H9 (cell line): Measurements from ENCODE around the gene SOX1. TPM values are rescaled to one million over a fixed set of nuclear protein-coding genes. Genes with fewer than 3 reads are reported as not detected.

ENCODE experiments used
- DNase-seq: peaks from one replicate; pipeline ENCODE4 v3.0.0-alpha.2; 2017
- H2AFZ ChIP-seq: one replicate; pipeline ENCODE4 v1.6.1; 2013; ENCODE audit warnings: mild to moderate bottlenecking, low read length, control low read depth, moderate library complexity
- H2AK5ac ChIP-seq: 2 replicates; pipeline ENCODE4 v1.6.1; 2013; ENCODE audit warnings: low read length, control low read depth, mixed read lengths; ENCODE audit not compliant: insufficient read length
- H2BK120ac ChIP-seq: one replicate; pipeline ENCODE4 v1.6.1; 2013; ENCODE audit warnings: low read depth, mild to moderate bottlenecking, low read length, control low read depth, inconsistent platforms; ENCODE audit not compliant: poor library complexity, severe bottlenecking
- H2BK12ac ChIP-seq: 2 replicates; pipeline ENCODE4 v1.6.1; 2013; ENCODE audit warnings: low read length, control low read depth, mixed read lengths, low read depth; ENCODE audit not compliant: insufficient read length
- H2BK15ac ChIP-seq: 2 replicates; pipeline ENCODE4 v1.6.1; 2013; ENCODE audit warnings: low read depth, low read length, control low read depth
- H2BK20ac ChIP-seq: one replicate; pipeline ENCODE4 v1.6.1; 2013; ENCODE audit warnings: low read depth, mild to moderate bottlenecking, low read length, control low read depth, inconsistent platforms; ENCODE audit not compliant: poor library complexity, severe bottlenecking
- H2BK5ac ChIP-seq: 2 replicates; pipeline ENCODE4 v1.6.1; 2013; ENCODE audit warnings: low read length, control low read depth, mixed read lengths; ENCODE audit not compliant: insufficient read length
- H3K14ac ChIP-seq: 2 replicates; pipeline ENCODE4 v1.6.1; 2013; ENCODE audit warnings: low read length, control low read depth; ENCODE audit not compliant: insufficient read depth
- H3K18ac ChIP-seq: 2 replicates; pipeline ENCODE4 v1.6.1; 2013; ENCODE audit warnings: low read depth, mild to moderate bottlenecking, mixed read lengths, low read length, control low read depth; ENCODE audit not compliant: insufficient read length
- H3K23ac ChIP-seq: 2 replicates; pipeline ENCODE4 v1.6.1; 2013; ENCODE audit warnings: low read length, control low read depth, mixed read lengths, low read depth; ENCODE audit not compliant: insufficient read length
- H3K23me2 ChIP-seq: 2 replicates; pipeline ENCODE4 v1.6.1; 2013; ENCODE audit warnings: low read depth, mild to moderate bottlenecking, mixed read lengths, low read length, control low read depth; ENCODE audit not compliant: insufficient read length, poor library complexity, severe bottlenecking
- H3K27ac ChIP-seq: 2 replicates; pipeline ENCODE4 v1.5.1; 2013; ENCODE audit warnings: low read length, control low read depth, mixed read lengths, low read depth; ENCODE audit not compliant: insufficient read length
- H3K27me3 ChIP-seq: 2 replicates; pipeline ENCODE4 v1.6.1; 2013; ENCODE audit warnings: low read length, control low read depth, inconsistent platforms; ENCODE audit not compliant: insufficient read depth
- H3K4ac ChIP-seq: 2 replicates; pipeline ENCODE4 v1.6.1; 2013; ENCODE audit warnings: low read depth, mild to moderate bottlenecking, control low read depth, inconsistent platforms, low read length, moderate library complexity
- H3K4me1 ChIP-seq: 2 replicates; pipeline ENCODE4 v1.6.1; 2013; ENCODE audit warnings: low read length, control low read depth, inconsistent platforms; ENCODE audit not compliant: insufficient read depth
- H3K4me2 ChIP-seq: 2 replicates; pipeline ENCODE4 v1.6.1; 2013; ENCODE audit warnings: low read length, control low read depth, mixed read lengths; ENCODE audit not compliant: insufficient read length, insufficient read depth
- H3K56ac ChIP-seq: 2 replicates; pipeline ENCODE4 v1.6.1; 2013; ENCODE audit warnings: low read depth, mild to moderate bottlenecking, mixed read lengths, low read length, control low read depth; ENCODE audit not compliant: insufficient read length
- H3K79me1 ChIP-seq: 2 replicates; pipeline ENCODE4 v1.6.1; 2013; ENCODE audit warnings: low read depth, mild to moderate bottlenecking, moderate library complexity, low read length, control low read depth, inconsistent platforms; ENCODE audit not compliant: insufficient read depth, poor library complexity, severe bottlenecking
- H3K79me2 ChIP-seq: 2 replicates; pipeline ENCODE4 v1.6.1; 2013; ENCODE audit warnings: low read length, control low read depth, inconsistent platforms; ENCODE audit not compliant: insufficient read depth
- H3K9ac ChIP-seq: 2 replicates; pipeline ENCODE4 v1.6.1; 2013; ENCODE audit warnings: low read length, control low read depth, mixed read lengths; ENCODE audit not compliant: insufficient read length; ENCODE audit errors: extremely low read depth
- H3K9me3 ChIP-seq: one replicate; pipeline ENCODE4 v1.6.1; 2013; ENCODE audit warnings: low read depth, low read length, inconsistent platforms; ENCODE audit not compliant: control insufficient read depth
- H3T11ph ChIP-seq: one replicate; pipeline ENCODE4 v1.6.1; 2013; ENCODE audit warnings: mild to moderate bottlenecking, low read length, control low read depth, inconsistent platforms
- H4K20me1 ChIP-seq: one replicate; pipeline ENCODE4 v1.6.1; 2013; ENCODE audit not compliant: control insufficient read depth, insufficient read length, insufficient read depth
- H4K5ac ChIP-seq: 2 replicates; pipeline ENCODE4 v1.6.1; 2013; ENCODE audit warnings: low read depth, mild to moderate bottlenecking, mixed read lengths, low read length, control low read depth; ENCODE audit not compliant: insufficient read length
- H4K8ac ChIP-seq: replicated peaks from 2 replicates; pipeline ENCODE4 v1.6.1; 2013; ENCODE audit warnings: low read length, control low read depth, mixed read lengths, low read depth; ENCODE audit not compliant: insufficient read length
- H4K91ac ChIP-seq: 2 replicates; pipeline ENCODE4 v1.6.1; 2013; ENCODE audit warnings: low read depth, mild to moderate bottlenecking, moderate library complexity, mixed read lengths, low read length, control low read depth; ENCODE audit not compliant: insufficient read length
- H3K27ac Mint-ChIP-seq, 3 experiments: 2 replicates in 2 of 3; 3 replicates in 1 of 3; pipeline ENCODE4 v1.8.0; 2020 to 2021; ENCODE audit warnings: mixed read lengths in 3 of 3, mild to moderate bottlenecking in 1 of 3, moderate library complexity in 1 of 3
- H3K27me3 Mint-ChIP-seq: 2 replicates; pipeline ENCODE4 v1.8.0; 2021; ENCODE audit warnings: low read depth, mild to moderate bottlenecking, moderate library complexity, mixed read lengths
- H3K36me3 Mint-ChIP-seq, 3 experiments: 2 replicates in 2 of 3; 3 replicates in 1 of 3; pipeline ENCODE4 v1.8.0; 2020 to 2021; ENCODE audit warnings: low read depth in 3 of 3, mixed read lengths in 3 of 3; ENCODE audit not compliant: insufficient read depth in 1 of 3
- H3K4me1 Mint-ChIP-seq, 2 experiments: 2 replicates each; pipeline ENCODE4 v1.8.0; 2020; ENCODE audit warnings: mixed read lengths in 2 of 2
- H3K4me3 Mint-ChIP-seq, 2 experiments: 2 replicates in 1 of 2; 3 replicates in 1 of 2; pipeline ENCODE4 v1.8.0; 2020 to 2021; ENCODE audit warnings: mild to moderate bottlenecking in 2 of 2, mixed read lengths in 2 of 2, moderate library complexity in 1 of 2
- H3K9me3 Mint-ChIP-seq, 2 experiments: 2 replicates in 1 of 2; 3 replicates in 1 of 2; pipeline ENCODE4 v1.8.0; 2020; ENCODE audit warnings: mild to moderate bottlenecking in 2 of 2, mixed read lengths in 2 of 2, moderate library complexity in 1 of 2
- CTCF ChIP-seq: fragments of 200-600 bp; sonication (generic); conservative IDR thresholded peaks from 3 replicates; pipeline ENCODE4 v1.8.0; 2021; ENCODE audit warnings: antibody characterized with exemption, mild to moderate bottlenecking
- WGBS: extraction: QIAGEN DNeasy Blood & Tissue Kit; methylation state at CpG from one replicate; pipeline ENCODE4 v1.1.7; 2013; ENCODE audit warnings: missing lambda C conversion rate, low lambda C conversion rate, mixed read lengths; ENCODE audit not compliant: insufficient read length; ENCODE audit errors: extremely low coverage; 5-methylcytosine and 5-hydroxymethylcytosine counted together
- total RNA-seq: library from RNA; stranded (reverse); gene quantifications from 2 replicates; pipeline ENCODE4 v1.2.1, GENCODE V29; 2021

The SOX1 gene
- total RNA-seq, 1 experiment from 2014 or later = 0.17 TPM

- Histone ChIP-seq H3K4me2 (peak overlapping the region; percentile 47), H2BK20ac (no peak overlapping the region), H3K23me2 (peaks cover 8% of the 10 kb centered on the region), H2AK5ac (no peak overlapping the region), H3K14ac (no peak overlapping the region), H3T11ph (no peak overlapping the region), H3K56ac (no peak overlapping the region), H4K91ac (no peak overlapping the region), H3K79me1 (no peaks in the 10 kb centered on the region), H3K18ac (no peak overlapping the region), H3K79me2 (no peaks in the 10 kb centered on the region), H2BK15ac (no peak overlapping the region), H3K9ac (no peak overlapping the region), H3K4me1 (no peaks in the 10 kb centered on the region), H3K4ac (no peak overlapping the region), H2AFZ (no peak overlapping the region), H3K23ac (no peak overlapping the region), H2BK12ac (no peak overlapping the region), H2BK120ac (no peak overlapping the region), H4K8ac (no peak overlapping the region), H3K27me3 (peaks cover 96% of the 10 kb centered on the region), H3K27ac (no peak overlapping the region), H4K20me1 (no peaks in the 10 kb centered on the region), H4K5ac (no peak overlapping the region), H2BK5ac (no peak overlapping the region), H3K9me3 (no peaks in the 10 kb centered on the region)
- DNase-seq = peak; percentile 48
- Mint-ChIP-seq H3K27me3 (peaks cover 100% of the 10 kb centered on the region), H3K9me3 (peaks cover 4 to 9% of the 10 kb centered on the region in 2 experiments; a peak in 3 of 5 replicates), H3K4me1 (peaks cover 17 to 54% of the 10 kb centered on the region in 2 experiments), H3K4me3 (peak overlapping the region; percentile 38 to 80; a peak in 4 of 5 replicates), H3K36me3 (peaks cover 0 to 2% (median 0%) of the 10 kb centered on the region in 3 experiments; a peak in 2 of 7 replicates), H3K27ac (no peak overlapping the region)
- no peak for TF ChIP-seq CTCF
- no CpG with 5 or more reads among the region's 72 CpGs for WGBS
Measured at GRCh38 chr13:112056739-112057438, 10.1 kb upstream of the SOX1 start.
